GDM1 (cell line): ENCODE data around the gene ACOX3.
"Not testable (repeated sequence)": the region's sequence is repeated elsewhere in the genome, so short reads cannot be mapped to it uniquely, and the experiment has no call there.

Source experiments
- DNase-seq: peaks from one replicate; lab custom pipeline; 2025; lab: John Stamatoyannopoulos, UW

The ACOX3 gene

GRCh38 chr4:8433136-8433535, 7.4 kb downstream of the ACOX3 start:
- no peak for DNase-seq

- no peak for DNase-seq
Observed at GRCh38 chr4:8431553-8431952, 9.0 kb downstream of the ACOX3 start.

DNA sequence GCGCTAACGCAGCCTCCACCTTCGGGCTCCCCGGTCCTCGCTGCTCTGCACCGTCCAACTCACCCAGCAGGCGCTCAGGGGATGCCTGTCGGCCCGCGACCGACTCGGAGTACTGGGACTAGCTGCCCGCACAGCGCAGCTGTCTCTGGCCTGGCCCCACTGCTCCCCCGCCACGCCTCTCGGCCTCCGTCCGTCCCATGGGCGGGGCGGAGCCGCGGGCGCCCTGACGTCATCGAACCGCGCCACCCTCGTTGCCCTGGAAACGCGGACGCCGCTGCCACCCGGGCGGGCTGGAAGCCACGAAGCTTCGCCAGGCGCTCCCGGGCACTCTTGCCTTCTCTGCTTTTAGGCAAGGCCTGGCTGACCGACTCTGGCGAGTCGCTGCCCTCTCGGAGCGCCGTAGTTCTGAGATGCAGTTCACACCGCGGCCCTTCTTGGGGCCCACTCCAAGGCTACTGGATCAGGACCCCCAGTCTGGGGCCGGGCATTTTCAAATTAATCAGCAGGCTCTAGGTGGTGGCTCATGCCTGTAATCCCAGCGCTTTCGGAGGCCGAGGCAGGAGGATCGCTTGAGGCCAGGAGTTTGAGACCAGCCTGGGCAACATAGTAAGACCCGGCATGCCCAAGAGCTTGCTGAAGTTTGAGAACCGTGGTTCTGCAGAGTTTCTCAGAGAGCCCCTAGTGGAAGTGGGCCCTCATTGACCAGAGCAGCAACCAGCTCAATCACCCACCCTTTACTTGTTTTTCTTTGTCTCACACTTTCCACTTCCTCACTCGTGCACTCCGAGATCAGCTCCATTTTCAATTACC, 12.0 kb downstream of the ACOX3 start:
- peak; percentile 81 for DNase-seq

DNA sequence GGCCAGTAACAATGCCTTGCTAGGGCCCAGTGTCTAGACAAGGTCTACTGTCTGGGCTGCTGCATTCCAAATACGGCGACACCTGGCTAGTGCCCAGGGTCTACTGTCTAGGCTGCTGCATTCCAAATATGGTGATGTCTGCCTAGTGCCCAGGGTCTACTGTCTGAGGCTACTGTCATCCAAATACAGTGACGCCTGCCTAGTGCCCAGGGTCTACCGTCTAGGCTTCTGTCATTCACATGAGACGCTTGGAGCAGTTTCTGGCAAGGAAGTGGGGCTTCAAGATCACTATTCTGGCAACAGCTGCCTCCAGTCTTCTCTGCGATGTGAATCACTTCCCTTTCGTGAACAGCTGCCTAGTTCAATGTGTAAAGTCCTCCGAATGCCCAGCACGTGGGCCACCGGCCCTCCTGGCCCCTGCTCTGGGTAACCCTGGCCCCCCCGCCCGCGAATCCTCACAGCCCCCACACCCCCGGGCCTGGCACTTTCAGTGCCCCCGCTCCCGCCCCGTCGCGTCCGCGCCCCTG, 12.7 kb downstream of the ACOX3 start:
- no peak for DNase-seq

GRCh38 chr4:8427262-8427661, 13.3 kb downstream of the ACOX3 start:
- no peak for DNase-seq

- DNase-seq: no peak
Observed at GRCh38 chr4:8422786-8423185, 17.7 kb downstream of the ACOX3 start.

GRCh38 chr4:8422327-8422726, 18.2 kb downstream of the ACOX3 start:
- DNase-seq: no peak

DNA sequence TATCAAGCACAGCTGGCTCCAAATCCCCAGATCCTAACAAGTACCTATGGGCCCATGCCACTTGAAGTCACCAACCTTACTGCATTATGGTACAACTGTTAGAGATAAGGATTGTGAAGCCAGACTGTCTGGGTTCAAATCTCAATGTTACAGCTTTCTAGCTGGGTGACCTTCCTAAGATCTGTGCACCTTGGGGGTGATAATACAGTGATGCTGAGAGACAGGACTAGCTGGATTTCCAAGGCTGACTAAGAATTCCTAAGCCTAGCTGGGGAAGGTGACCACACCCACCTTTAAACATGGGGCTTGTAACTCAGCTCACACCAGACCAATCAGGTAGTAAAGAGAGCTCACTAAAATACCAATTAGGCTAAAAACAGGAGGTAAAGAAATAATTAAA, 20.4 kb downstream of the ACOX3 start:
- not testable (repeated sequence) for DNase-seq

GRCh38 chr4:8419222-8420041, 21.1 kb downstream of the ACOX3 start:
- no peak for DNase-seq

DNA sequence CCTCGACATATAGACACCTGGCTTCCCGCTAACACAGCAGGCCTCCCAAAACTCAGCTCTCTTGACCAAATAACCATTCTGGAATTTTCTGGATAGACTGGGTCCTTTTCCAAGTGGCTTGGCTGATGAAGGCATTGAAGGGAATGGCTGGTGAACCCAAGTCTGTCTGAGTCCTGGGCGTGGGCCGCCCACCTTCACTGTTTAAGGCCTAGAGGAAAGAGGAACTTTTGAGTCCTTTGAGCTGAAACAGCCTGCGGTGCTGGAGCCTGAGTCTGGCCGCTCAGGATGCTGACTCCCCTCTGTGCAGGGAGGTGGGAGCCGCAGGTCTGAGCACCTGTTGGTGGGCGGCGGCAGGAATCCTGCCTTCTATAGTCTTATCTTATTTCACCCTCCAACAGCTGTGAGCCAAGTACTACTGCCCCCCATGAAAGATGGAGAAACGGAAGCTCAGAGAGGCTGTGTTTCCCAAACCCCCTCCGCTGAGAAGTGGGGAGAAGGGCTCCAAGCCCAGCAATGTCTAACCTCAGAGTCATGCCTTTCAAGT, 23.4 kb downstream of the ACOX3 start:
- DNase-seq: no peak

GRCh38 chr4:8414377-8414776, 26.1 kb downstream of the ACOX3 start:
- DNase-seq: no peak

DNA sequence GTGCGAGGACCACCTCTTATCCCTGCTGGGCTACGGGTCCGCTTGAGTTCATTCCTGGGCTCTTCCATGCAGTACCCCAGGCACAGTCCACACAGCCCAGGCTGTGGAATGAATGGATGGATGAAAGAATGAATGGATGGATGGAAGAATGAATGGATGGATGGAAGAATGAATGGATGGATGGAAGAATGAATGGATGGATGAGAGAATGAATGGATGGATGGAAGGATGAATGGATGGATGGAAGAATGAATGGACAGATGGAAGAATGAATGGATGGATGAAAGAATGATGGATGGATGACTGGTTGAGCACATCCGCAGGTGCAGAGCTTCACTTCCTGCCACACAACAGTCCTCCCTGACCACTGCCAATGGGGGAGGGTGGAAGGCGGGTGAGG, 28.2 kb downstream of the ACOX3 start:
- no peak for DNase-seq

GRCh38 chr4:8411351-8412180, 29.0 kb downstream of the ACOX3 start:
- no peak for DNase-seq

- peak; percentile 30 for DNase-seq
Observed at GRCh38 chr4:8410641-8411271, 29.8 kb downstream of the ACOX3 start.

- DNase-seq: no peak
Observed at GRCh38 chr4:8410066-8410625, 30.4 kb downstream of the ACOX3 start.

DNA sequence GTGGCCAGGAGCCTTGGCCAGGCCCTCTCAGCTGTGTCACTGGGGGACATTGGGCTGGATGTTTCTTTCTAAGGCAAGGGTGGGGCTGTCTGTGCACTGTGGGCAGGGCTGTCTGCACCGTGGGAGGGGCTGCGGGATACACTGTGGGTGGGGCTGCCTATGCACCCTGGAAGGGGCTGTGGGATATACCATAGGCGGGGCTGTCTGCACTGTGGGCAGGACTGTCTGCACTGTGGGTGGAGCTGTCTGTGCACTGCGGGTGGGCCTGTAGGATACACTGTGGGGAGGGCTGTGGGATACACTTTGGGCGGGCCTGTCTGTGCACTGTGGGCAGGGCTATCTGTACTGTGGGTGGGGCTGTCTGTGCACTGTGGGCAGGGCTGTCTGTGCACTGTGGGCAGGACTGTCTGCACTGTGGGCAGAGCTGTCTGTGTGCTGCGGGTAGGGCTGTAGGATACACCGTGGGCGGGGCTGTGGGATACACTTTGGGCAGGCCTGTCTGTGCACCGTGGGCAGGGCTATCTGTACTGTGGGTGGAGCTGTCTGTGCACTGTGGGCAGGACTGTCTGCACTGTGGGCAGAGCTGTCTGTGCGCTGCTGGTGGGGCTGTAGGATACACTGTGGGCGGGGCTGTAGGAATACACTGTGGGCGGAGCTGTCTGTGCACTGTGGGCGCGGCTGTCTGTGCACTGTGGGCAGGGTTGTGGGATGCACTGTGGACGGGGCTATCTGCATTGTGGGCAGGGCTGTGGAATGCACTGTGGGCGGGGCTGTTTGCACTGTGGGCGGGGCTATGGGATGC, 31.1 kb downstream of the ACOX3 start:
- DNase-seq: peak; percentile 71

GRCh38 chr4:8407756-8408155, 32.8 kb downstream of the ACOX3 start:
- no peak for DNase-seq

GRCh38 chr4:8407316-8407715, 33.2 kb downstream of the ACOX3 start:
- no peak for DNase-seq

GRCh38 chr4:8406887-8407286, 33.6 kb downstream of the ACOX3 start:
- not testable (repeated sequence) for DNase-seq

DNA sequence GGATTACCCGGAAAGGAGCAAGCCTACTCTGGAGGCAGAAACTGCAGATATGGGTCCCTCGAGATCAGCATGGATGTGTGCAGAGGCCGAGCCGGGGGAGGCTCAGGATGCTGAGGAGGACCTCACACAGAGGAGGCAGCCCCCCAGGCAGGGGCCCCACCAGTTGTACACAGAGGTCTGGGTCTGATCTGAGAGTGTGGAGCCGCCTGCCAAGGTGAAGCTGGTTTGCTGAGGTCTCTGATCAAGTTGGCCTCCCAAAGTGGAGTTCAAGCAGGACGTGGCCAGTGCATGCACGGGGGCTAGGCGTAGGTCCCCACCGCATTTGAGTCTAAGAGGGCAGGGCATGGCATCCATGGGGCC, 35.0 kb downstream of the ACOX3 start:
- DNase-seq: no peak
